PFSK-1 (cell line): ENCODE measurements around the gene NEMP1.

Experiments used
- TAF1 ChIP-seq: IDR thresholded peaks from 2 replicates; pipeline ENCODE4 v1.6.1; 2012; ENCODE audit warnings: low read length, control low read depth, borderline replicate concordance; ENCODE audit not compliant: insufficient read depth
- TF ChIP-seq, protein P1 (sequence below), 2 experiments: IDR thresholded peaks; 2 replicates each; pipeline versions ENCODE4 v1.6.1 to v1.8.0; 2011 to 2012; ENCODE audit warnings: low read depth in 2 of 2, low read length in 2 of 2, control low read depth in 1 of 2, inconsistent platforms in 1 of 2, mild to moderate bottlenecking in 1 of 2, moderate library complexity in 1 of 2; ENCODE audit not compliant: insufficient read depth in 1 of 2

DNA sequence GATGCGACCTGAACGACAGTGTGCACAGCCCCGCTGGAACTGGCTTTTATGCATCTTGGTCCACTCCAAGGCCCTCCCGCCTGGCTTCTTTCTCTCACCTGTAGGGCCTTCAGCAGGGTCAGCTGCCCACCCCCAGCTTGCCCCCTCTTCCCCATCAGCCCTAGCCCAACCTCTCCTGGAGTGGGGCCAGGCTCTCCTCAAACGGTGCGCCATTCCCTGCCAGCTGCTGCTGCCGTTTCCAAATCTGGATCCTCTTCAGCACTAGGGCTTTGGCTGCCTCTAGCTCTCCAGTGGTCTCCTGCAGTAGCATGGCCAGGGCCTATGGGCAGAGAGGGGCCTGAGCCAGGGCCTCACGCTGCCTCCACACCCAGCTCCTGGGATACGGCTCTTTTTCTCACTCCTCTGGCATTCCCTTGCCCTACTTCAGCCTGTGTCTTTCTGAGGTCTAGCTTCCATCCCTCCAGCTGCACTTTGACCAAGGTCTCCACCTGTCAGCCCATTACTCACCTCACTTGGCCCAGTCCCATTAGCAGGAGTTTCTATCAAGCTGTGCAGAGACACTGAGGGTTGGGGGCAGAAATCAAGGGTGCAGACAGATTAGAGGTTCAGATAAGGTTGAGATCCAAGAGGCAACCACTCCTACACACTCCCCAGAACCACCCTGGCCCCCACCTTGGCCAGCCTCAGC, 27.6 kb upstream of the NEMP1 start:
- TF ChIP-seq, protein P1, sequence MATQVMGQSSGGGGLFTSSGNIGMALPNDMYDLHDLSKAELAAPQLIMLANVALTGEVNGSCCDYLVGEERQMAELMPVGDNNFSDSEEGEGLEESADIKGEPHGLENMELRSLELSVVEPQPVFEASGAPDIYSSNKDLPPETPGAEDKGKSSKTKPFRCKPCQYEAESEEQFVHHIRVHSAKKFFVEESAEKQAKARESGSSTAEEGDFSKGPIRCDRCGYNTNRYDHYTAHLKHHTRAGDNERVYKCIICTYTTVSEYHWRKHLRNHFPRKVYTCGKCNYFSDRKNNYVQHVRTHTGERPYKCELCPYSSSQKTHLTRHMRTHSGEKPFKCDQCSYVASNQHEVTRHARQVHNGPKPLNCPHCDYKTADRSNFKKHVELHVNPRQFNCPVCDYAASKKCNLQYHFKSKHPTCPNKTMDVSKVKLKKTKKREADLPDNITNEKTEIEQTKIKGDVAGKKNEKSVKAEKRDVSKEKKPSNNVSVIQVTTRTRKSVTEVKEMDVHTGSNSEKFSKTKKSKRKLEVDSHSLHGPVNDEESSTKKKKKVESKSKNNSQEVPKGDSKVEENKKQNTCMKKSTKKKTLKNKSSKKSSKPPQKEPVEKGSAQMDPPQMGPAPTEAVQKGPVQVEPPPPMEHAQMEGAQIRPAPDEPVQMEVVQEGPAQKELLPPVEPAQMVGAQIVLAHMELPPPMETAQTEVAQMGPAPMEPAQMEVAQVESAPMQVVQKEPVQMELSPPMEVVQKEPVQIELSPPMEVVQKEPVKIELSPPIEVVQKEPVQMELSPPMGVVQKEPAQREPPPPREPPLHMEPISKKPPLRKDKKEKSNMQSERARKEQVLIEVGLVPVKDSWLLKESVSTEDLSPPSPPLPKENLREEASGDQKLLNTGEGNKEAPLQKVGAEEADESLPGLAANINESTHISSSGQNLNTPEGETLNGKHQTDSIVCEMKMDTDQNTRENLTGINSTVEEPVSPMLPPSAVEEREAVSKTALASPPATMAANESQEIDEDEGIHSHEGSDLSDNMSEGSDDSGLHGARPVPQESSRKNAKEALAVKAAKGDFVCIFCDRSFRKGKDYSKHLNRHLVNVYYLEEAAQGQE (IDR thresholded peaks at IDR 0.05; ENCODE audit: insufficient read depth in 1 of 2, low read depth in 2 of 2, low read length in 2 of 2) = no peak
- no peak for TF ChIP-seq TAF1
